GM11168 (cell line): ENCODE results near the gene AFF1.

Experiments
- in situ Hi-C: fragments of 300-500 bp; cut with MboI; formaldehyde crosslinking; loops from one replicate; pipeline ENCODE4 v1.12.0; 2022; ENCODE audit warnings: low sequenced_read_pairs; ENCODE audit not compliant: unreplicated experiment

Gene AFF1

DNA sequence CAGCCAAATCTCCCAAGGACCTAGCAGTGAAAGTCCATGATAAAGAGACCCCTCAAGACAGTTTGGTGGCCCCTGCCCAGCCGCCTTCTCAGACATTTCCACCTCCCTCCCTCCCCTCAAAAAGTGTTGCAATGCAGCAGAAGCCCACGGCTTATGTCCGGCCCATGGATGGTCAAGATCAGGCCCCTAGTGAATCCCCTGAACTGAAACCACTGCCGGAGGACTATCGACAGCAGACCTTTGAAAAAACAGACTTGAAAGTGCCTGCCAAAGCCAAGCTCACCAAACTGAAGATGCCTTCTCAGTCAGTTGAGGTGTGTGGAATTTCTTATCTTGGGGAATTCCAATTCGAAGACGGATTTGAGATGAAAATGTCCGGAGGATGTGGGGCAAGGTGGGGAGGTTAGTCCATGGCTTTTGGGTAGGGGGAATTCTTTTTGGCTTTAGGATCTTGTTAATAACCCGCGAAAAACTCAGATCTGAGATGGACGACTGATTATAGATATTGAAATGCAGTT is 112.5 kb downstream of the AFF1 start:
- in situ Hi-C loops = no loop called here

DNA sequence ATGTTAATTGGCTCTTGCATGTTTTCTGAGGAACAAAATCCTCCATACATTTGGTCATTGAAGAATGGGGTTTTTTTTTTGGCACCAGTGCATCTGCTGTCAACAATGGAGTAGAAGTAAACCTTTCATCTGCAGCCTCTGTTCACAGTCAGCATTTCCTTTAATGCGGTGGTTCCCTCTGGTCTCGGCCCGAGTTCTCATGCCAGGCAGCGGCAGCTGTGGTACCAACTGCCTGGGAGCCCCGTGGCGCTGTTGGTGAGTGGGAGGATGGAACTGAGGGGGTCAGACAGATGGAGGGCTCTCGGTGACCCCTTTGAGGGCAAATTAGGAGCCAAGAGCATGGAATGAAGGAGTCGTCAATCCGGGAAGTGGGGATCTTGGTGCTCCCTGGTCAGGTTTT is 114.7 kb downstream of the AFF1 start:
- in situ Hi-C loops = no loop called here

DNA sequence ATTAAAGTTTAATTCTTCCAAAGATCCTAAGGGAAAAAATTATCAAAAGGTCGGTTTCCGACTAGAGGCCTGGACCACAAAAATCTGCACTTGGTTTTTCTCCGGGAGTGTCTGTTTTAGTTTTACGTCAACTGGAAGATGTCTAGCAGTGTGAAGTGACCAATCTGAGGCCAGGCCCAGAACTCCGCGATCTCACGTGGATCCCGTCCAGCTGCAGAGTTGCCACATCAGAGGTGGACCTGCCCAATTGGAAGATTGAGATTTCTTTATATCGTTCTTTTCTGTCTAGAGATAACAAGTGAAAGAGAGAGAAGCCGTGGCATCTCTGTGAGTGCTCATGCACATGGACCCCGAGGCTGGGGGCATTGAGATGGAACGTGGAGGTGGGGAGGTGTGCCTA is 115.8 kb downstream of the AFF1 start:
- in situ Hi-C loops = no loop called here

DNA sequence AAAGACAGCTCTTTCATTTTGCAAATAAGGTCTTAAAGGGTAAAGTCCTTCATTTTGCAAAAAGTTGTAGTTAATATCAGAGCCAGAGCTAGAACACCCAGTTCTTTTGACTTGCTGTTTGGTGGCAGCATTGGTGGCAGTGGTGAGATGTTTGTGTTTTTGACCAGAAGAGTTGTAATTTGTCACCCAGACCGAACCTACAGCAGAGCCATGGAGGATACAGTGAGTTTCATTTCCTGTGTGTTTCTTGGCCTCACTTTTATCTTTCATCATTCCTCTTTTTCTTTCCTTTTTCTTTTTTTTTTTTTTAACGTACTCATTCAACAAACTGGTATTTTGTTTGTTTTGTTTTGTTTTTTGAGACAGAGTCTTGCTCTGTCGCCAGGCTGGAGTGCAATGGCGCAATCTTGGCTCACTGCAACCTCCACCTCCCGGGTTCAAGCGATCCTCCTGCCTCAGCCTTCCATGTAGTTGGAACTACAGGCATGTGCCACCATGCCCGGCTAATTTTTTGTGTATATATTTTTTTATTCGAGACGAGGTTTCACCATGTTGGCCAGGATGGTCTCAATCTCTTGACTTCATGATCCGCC is 116.4 kb downstream of the AFF1 start:
- in situ Hi-C loops = no loop called here

DNA sequence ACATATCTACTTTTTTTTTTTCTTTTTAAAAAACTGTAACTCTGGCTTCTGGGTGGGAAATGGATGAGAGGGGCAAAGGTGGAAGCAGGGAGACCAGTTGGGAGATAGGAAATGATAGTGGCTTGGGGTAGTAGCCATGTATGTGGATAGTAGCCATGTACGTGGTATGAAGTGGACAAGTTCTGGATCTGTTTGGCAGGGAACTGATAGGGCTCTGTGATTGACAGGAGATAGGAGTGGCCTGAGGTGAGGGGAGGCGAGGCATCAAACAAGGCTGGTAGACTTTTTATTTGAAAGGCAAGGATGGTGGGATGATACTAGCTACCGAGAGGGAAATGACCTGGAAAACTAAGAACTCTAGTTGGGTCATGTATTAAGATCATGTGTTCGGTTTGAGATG is 117.8 kb downstream of the AFF1 start:
- in situ Hi-C loops = no loop called here

DNA sequence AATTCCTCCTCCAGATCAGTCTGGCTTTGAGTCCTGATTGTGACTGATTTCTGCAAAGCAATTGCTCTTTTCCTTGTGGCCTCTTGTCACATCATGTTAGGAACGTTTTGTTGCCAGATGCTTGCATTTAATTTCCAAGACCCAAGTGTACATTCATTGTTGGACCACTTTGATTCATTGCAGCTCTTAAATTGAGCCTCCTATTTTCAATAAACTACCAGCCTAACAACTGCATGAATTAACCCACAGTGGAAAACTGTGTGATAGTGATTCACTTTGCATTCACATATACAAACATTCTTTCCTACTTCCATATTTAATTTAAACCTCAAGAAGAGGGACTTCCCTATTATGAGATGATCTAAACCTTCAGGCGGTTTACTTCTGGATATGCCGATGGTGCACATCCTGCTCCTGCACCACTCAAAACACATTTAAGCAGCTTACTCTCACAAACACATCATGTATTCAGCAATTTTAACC is 118.4 kb downstream of the AFF1 start:
- in situ Hi-C loops = no loop called here

DNA sequence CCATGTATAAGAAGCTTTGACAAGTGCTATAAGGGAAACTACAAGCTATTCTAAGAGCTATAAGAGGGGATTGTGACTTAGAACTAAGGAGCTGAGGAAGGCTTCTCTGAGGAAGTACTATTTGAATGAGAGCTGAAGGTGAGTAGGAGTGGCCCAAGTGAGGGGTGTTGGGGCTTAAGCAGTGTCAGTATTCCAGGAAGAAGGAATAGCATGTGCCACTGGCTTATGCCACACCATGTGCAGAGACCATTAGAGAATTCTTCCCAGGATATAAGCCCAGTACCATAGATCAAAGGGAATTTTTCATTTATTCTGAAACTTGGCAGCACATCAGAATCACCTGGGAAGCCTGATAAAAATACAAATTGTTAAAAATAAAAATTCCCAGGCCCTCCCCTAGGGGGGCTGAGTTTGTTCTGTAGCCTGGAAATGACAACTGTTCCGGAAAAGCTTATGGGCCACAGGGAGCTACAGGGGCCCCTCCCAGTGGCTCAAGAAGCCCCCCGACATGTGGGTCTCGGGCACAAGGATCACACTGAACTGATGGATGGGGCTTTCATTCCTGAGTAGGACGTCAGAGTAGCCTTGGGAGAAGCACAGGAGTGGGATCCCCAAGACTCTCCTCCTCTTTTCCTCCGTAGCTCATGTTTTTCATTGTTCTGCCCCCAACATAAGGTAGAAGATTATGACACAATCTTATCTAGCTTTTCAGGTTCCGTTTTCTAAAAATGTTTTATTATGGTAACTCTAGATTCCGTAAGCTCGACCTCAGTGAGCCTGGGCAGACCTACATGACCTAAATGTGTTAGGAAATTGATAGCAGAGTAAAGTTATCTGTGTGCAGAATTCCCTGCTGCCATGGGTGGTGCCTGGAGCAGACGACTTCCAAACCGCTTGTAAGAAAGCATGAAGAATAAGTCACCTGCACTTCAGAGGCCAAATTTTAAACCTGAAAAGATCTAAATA is 119.3 kb downstream of the AFF1 start:
- in situ Hi-C loops = no loop called here

DNA sequence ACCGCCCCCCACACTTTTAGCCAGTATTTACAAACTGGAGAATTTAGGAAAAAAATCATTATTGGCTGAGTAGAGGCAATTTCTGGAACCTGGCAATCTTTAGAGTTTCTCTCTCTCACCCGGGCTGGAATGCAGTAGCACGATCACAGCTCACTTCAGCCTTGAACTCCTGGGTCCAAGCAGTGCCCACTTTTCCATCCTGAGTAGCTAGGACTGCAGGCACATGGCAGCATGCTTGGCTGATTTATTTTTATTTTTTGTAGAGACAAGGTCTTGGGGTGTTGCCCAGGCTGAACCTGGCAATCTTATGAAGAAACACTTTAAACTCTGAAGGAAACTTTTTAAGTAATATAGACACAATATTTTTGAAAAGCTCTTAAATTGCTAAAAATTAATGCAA is 120.1 kb downstream of the AFF1 start:
- in situ Hi-C loops = no loop called here

DNA sequence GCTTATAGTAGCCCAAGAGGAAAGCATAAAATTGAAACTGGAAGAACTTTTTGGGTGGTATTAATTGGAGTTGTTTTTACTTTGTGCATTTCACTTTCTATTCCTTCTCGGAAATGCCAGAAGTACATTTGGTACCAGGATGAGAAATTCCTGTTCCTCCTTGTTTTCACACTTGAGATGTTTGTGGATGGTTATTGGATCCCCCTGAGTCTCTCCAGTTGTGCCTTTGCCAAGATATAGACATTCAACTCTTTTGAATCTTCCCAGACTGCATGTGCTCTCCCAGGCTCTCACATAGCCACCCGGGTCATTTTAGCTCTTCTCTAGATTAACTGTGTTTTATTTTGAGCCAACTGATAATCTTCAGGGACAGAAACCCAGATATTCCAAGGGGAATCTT is 120.5 kb downstream of the AFF1 start:
- in situ Hi-C loops = no loop called here

DNA sequence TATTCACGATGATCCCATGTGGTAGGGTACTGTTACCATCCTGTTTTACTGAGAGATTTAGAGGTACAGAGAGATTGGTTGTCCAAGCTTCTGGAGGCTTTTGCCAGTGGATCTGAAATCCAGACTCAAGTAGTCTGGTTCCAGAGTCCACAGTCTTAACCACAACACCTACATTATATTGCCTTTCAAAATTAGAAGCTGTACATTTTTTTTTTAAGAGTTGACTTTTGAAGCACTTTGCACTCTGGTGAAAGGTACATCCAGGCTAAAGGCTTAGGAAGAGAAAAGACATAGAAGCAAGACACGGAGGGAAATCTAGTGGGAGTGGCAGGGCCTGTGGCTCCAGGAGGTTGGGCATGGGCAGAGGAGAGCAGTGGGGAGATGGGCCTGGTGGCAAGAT is 122.1 kb downstream of the AFF1 start:
- in situ Hi-C loops = no loop called here

DNA sequence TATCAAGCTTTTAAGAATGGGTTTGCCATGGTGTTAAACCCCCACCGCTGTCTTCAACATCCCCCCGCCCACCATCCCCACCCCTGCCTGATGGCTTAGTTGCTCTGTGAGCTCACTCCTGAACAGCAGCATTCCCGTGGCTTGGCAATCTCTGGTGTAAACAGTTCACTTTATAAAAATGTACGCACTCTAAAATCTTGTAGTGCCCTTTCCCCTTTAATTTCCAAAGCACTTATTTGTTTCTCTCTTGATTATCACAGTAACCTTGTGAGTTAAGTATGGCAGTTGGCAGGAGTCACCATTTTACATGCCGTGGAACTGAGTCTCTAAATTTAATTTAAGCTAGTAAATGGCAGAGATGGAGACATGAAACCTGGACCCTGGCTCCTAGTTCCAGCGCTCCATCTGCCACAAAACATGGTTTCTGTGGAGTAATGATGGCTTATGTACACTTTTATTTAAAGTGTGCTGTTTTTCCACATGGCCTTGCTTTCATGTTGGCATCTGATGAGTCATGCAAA is 123.1 kb downstream of the AFF1 start:
- in situ Hi-C loops = no loop called here

DNA sequence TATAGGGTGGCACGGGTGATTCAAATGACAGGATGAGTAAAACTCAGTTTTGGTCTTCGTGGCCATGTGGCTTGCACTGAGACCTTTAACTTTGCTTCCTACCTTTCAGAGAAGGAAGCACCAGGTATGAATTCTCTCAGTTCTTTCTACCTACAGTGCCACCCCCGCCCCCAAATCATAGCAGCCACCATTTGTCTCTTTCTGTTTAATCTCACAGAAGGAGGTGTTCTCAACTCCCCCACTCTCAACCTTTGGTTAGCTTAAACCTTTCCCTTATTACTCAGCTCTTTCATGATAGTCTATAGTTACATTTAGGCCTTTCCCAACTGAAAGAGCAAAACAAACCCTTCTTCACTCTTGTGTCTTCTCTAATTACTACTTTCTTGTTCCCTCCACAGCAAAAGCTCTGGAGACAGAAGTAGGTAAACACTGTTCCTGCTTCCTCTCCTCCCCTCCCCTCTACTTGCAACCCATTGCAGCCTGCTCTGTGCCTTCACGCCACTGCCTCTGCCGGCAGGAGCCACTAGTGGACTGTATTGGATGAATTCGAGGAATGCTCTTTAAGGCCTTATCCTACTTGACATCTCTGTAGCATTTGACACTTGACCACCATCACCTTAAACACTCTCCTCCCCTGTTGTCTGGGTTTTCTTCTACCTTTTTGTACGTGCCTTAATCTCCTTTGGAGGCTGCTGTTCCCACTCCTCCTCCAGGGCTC is 123.7 kb downstream of the AFF1 start:
- in situ Hi-C loops = no loop called here

DNA sequence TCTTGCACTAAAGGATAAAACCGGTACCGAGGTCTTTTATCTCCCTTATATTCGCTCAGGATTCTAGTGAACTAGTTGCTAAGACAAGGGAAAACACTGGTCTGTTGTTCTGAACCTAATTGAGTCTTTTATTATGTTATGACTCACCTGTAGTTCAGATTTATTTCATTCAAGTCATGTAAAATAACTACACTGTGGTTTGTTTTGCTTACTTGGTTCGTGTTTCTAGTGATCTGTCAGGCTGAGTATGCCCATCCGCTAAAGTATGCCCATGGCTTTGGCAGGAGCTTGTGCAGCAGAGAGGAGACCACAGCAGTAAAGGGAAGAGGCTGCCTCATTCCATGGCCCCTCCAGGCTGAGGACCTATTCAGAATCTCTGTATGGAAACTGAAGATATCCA is 126.1 kb downstream of the AFF1 start:
- in situ Hi-C loops = no loop called here

DNA sequence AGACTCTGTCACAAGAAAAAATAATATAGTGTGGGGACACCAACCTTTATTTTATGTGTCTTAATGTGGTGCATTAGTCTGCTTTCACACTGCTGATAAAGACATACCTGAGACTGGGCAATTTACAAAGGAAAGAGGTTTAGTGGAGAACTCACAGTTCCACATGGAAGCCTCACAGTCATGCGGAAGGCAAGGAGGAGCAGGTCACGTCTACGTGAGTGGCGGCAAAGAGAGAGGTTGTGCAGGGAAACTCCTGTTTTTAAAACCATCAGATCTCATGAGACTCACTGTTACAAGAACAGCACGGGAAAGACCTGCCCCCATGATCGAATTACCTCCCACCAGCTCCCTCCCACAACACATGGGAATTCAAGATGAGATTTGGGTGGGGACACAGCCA is 130.2 kb downstream of the AFF1 start:
- in situ Hi-C loops = no loop called here

DNA sequence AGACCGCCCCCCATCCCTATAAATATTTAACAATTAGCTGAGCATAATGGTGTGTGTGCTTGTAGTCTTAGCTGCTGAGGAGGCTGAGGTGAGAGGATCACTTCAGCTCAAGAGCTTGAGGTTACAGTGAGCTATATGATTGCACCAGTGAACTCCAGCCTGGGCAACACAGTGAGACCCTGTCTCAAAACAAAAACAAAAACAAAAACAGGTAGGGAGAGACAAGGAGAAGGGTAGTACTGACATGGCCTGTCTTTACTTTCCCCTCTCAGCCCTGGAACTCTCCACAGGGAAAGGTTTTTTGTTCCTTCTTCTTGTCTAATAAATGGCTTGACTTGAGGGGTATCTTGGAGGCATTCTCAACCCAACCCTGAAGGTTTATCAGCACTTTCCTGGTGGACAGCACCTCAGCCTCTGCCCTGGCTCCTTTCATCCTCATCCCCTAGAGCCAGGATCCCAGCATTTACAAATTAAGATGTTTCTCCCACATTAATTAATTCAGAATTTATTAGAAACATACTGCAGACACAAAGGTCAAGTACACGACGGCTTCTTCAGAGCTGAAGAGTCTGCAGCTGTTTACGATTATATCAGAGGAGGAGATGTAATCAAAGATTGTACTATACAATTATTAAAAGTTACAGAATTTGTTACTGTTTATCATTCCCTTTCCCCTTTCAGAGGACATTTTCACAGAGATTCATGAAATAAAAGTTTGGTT is 131.8 kb downstream of the AFF1 start:
- in situ Hi-C loops = no loop called here

DNA sequence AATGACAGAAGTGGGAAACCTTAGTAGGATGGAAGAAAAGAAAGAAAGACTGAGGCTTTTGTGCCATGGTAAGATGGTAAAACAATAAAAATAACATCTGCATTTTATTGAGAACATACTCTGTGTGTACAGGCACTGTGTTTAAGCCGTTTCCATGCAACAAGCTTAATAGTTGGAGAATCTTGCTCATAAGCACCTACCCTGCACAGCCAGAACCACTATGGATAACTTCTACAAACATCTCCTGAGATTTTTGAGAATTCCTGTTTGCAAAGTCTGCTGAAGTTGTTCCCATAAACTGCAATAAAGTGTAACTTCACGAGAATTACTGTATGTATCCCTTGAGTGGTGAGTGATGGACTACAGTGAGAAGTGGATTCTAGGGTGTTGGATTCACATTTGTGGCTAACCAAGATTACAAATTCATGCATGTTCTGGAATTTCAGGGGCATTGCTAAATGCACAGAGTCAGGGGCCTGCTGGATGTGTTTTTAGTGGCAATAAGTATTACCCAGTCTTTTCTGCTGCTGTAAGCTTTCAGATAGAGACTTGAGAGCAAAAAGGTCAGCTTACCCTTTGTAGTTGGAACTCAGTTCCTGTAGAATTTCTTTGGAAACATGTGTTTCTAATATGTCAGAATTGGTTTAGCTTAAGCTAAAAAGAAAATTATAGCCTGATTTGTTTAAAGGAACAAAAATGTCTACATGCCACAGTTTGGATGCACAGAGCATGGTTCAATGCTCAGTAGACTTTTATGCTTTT is 132.5 kb downstream of the AFF1 start:
- in situ Hi-C loops = no loop called here

DNA sequence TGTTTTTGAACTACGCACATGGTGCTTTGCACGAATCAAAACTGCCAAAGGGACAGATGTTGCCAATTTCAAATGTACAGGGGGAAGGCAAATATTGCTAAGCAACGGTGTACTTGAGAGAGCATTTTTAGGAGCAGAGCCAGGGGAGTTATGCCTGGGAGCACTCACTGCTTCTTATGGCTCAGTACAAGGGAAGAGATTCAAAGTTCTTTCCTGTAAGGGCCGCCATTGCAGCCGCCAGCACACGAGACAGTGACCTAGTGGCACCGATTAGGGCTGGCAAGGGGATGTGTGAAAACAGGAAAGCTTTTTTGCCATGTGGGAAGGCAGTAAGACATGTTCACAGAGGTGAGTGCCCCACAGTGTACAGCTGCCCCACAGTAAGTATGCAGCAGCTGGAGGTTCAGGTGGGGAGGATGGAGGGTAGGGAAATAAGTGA is 133.8 kb downstream of the AFF1 start:
- in situ Hi-C loops = no loop called here

DNA sequence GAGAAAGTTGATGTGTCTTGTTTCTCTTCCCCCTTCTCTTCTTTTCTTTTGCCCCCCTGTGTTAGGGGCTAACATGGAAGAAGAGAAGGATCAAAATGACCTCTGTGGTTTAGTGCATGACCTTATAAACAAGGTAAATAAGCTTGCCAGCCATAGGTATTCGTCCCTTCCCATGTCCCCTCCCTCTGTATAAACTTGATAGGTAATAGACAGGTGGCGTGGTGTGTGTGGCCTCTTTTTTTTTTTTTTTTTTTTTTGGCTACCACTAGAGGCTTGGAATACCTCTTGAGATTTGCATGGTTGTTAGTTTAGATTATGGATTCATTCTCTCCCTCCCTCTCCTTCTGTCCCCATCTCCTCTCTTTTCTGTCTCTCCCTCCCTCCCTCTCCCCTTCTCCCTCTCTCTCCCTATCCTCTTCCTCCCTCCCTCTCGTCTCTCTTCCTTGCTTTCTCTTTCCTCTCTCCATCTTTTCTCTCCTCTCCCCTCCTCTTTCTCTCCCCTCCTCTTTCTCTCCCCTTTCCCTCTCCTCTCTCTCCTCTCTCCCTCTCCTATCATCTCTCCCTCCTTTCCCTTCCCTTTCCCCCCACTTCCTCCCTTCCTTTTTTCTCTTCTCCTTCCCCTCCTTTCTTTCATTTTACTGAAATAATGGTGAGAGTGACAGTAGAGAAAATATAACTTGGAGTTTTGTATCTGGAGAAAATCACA is 134.4 kb downstream of the AFF1 start:
- in situ Hi-C loops = no loop called here

DNA sequence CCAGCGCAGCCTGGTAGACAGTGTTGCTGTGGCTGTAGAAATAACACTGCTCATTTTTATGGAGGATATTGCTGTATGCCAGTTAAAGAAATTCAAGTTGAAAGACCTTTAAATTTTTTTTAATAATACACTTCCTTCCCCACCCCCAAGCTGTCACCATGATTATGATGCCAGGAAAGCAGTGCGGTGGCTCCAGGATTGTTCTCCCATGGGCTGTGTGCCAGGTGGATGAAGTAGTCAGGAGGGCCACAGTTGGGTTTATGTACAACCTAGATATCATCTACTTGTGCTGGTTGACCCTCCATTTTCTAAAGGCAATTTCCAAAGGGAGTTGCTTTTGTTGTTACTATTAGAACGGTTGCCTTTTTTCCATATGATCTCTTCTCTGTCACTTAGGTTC is 136.6 kb downstream of the AFF1 start:
- in situ Hi-C loops = no loop called here
